HG03175 (cell line): ENCODE data around the gene SFXN2.
"Not testable (repeated sequence)": the region's sequence is repeated elsewhere in the genome, so short reads cannot be mapped to it uniquely, and the experiment has no call there.

Experiments
- ATAC-seq: cut with Tn5 transposase; IDR thresholded peaks from one replicate; pipeline ENCODE4 v1.9.1; 2021; ENCODE audit warnings: mild to moderate bottlenecking, moderate library complexity; ENCODE audit not compliant: unreplicated experiment

SFXN2 gene

GRCh38 chr10:102678842-102679289 lies 35.6 kb upstream of the SFXN2 start:
- ATAC-seq = no peak

GRCh38 chr10:102679596-102679995 lies 34.8 kb upstream of the SFXN2 start:
- ATAC-seq = no peak

GRCh38 chr10:102681696-102682095 lies 32.7 kb upstream of the SFXN2 start:
- no peak for ATAC-seq

GRCh38 chr10:102682416-102682815 lies 32.0 kb upstream of the SFXN2 start:
- ATAC-seq = no peak

- ATAC-seq = no peak
Observed at GRCh38 chr10:102682981-102683380, 31.5 kb upstream of the SFXN2 start.

GRCh38 chr10:102683736-102684135 lies 30.7 kb upstream of the SFXN2 start:
- ATAC-seq = no peak

GRCh38 chr10:102691285-102692066 lies 23.0 kb upstream of the SFXN2 start:
- ATAC-seq = no peak

- ATAC-seq = not testable (repeated sequence)
Observed at GRCh38 chr10:102695401-102695800, 19.0 kb upstream of the SFXN2 start.

GRCh38 chr10:102696736-102697135 lies 17.7 kb upstream of the SFXN2 start:
- no peak for ATAC-seq

- ATAC-seq = no peak
Observed at GRCh38 chr10:102698894-102699293, 15.5 kb upstream of the SFXN2 start.

GRCh38 chr10:102701272-102701671 lies 13.2 kb upstream of the SFXN2 start:
- ATAC-seq = no peak

- ATAC-seq = no peak
Observed at GRCh38 chr10:102701796-102702195, 12.6 kb upstream of the SFXN2 start.

- no peak for ATAC-seq
Observed at GRCh38 chr10:102702742-102703141, 11.7 kb upstream of the SFXN2 start.

- ATAC-seq = no peak
Observed at GRCh38 chr10:102704915-102705314, 9.5 kb upstream of the SFXN2 start.

GRCh38 chr10:102705531-102705930 lies 8.9 kb upstream of the SFXN2 start:
- no peak for ATAC-seq

GRCh38 chr10:102710609-102711008 lies 3.8 kb upstream of the SFXN2 start:
- ATAC-seq = no peak

GRCh38 chr10:102712089-102712488 lies 2.3 kb upstream of the SFXN2 start:
- no peak for ATAC-seq

GRCh38 chr10:102712843-102713538 lies 1.4 kb upstream of the SFXN2 start:
- no peak for ATAC-seq

GRCh38 chr10:102713539-102713813 lies 960 bp upstream of the SFXN2 start:
- peak; percentile 52 for ATAC-seq

- peak; percentile 79 for ATAC-seq
Observed at GRCh38 chr10:102713814-102714620, 419 bp upstream of the SFXN2 start, which contains the start of gene ARL3. TSS of gene ARL3 (minus strand) at chr10:102714397. CDS start at chr10:102714275, 122 bp downstream.

GRCh38 chr10:102715880-102716279 lies 1.4 kb downstream of the SFXN2 start:
- ATAC-seq = no peak
